WTC11 (cell line): Measurements from ENCODE around the gene KNDC1. TPM values are rescaled to one million over a fixed set of nuclear protein-coding genes. Genes with fewer than 3 reads are reported as not detected.
A peak's percentile ranks its signal among the peaks of the same experiment; 100 is the strongest.

Experiments
- EMX1 ChIP-seq: fragments of 250-450 bp; sonication (Bioruptor Pico); IDR thresholded peaks from 2 replicates; pipeline ENCODE4 v1.8.0; 2021; ENCODE audit warnings: mild to moderate bottlenecking
- FOXJ3 ChIP-seq: sonication (generic); formaldehyde crosslinking; IDR thresholded peaks from 2 replicates; pipeline ENCODE4 v1.9.0; 2021; ENCODE audit warnings: missing genetic modification reagents, mild to moderate bottlenecking, borderline replicate concordance
- IRF2 ChIP-seq: sonication (generic); formaldehyde crosslinking; IDR thresholded peaks from 2 replicates; pipeline ENCODE4 v1.8.0; 2022; ENCODE audit warnings: low read depth, missing genetic modification reagents, borderline replicate concordance
- PRRX2 ChIP-seq: fragments of 250-450 bp; sonication (Bioruptor Pico); IDR thresholded peaks from 2 replicates; pipeline ENCODE4 v1.8.0; 2021; ENCODE audit warnings: mild to moderate bottlenecking
- SMAD3 ChIP-seq: sonication (generic); formaldehyde crosslinking; IDR thresholded peaks from 2 replicates; pipeline ENCODE4 v1.8.0; 2022; ENCODE audit warnings: missing genetic modification reagents, mild to moderate bottlenecking, borderline replicate concordance
- SMAD4 ChIP-seq: sonication (generic); formaldehyde crosslinking; IDR thresholded peaks from 2 replicates; pipeline ENCODE4 v1.8.0; 2022; ENCODE audit warnings: mild to moderate bottlenecking, missing genetic modification reagents
- TCF7 ChIP-seq: sonication (generic); formaldehyde crosslinking; IDR thresholded peaks from 2 replicates; pipeline ENCODE4 v1.8.0; 2022; ENCODE audit warnings: mild to moderate bottlenecking, low read depth, missing genetic modification reagents, moderate library complexity
- ZNF219 ChIP-seq: sonication (generic); formaldehyde crosslinking; IDR thresholded peaks from 2 replicates; pipeline ENCODE4 v1.8.0; 2023; ENCODE audit warnings: missing genetic modification reagents, mild to moderate bottlenecking, borderline replicate concordance
- ZNF232 ChIP-seq: sonication (generic); formaldehyde crosslinking; IDR thresholded peaks from 2 replicates; pipeline ENCODE4 v1.8.0; 2022; ENCODE audit warnings: mild to moderate bottlenecking, missing genetic modification reagents
- ZNF263 ChIP-seq: sonication (generic); formaldehyde crosslinking; IDR thresholded peaks from 2 replicates; pipeline ENCODE4 v1.8.1; 2022; ENCODE audit warnings: low read depth, mild to moderate bottlenecking, moderate library complexity, missing genetic modification reagents
- ZNF416 ChIP-seq: fragments of 250-450 bp; sonication (Bioruptor Pico); IDR thresholded peaks from 2 replicates; pipeline ENCODE4 v1.9.0; 2021; ENCODE audit warnings: mild to moderate bottlenecking, inconsistent platforms
- total RNA-seq: library from RNA; stranded (reverse); gene quantifications from 3 replicates; pipeline ENCODE4 v1.2.3, GENCODE V29; 2021
- TF ChIP-seq, protein P1 (sequence below): sonication (generic); formaldehyde crosslinking; IDR thresholded peaks from 2 replicates; pipeline ENCODE4 v1.8.1; 2023; ENCODE audit warnings: mild to moderate bottlenecking, missing genetic modification reagents, borderline replicate concordance
- TF ChIP-seq, protein P2 (sequence below): sonication (generic); formaldehyde crosslinking; IDR thresholded peaks from 2 replicates; pipeline ENCODE4 v1.8.0; 2022; ENCODE audit warnings: mild to moderate bottlenecking, missing genetic modification reagents
- TF ChIP-seq, protein P3 (sequence below): fragments of 250-450 bp; sonication (Bioruptor Pico); IDR thresholded peaks from 2 replicates; pipeline ENCODE4 v1.9.0; 2021; ENCODE audit warnings: mild to moderate bottlenecking
- TF ChIP-seq, protein P4 (sequence below): sonication (generic); formaldehyde crosslinking; IDR thresholded peaks from 2 replicates; pipeline ENCODE4 v1.8.1; 2023; ENCODE audit warnings: mild to moderate bottlenecking, missing genetic modification reagents, moderate library complexity
- TF ChIP-seq, protein P5 (sequence below): sonication (generic); formaldehyde crosslinking; IDR thresholded peaks from 2 replicates; pipeline ENCODE4 v1.8.1; 2023; ENCODE audit warnings: mild to moderate bottlenecking, moderate library complexity, missing genetic modification reagents
- TF ChIP-seq, protein P6 (sequence below): sonication (generic); formaldehyde crosslinking; conservative IDR thresholded peaks from 2 replicates; pipeline ENCODE4 v1.8.1; 2023; ENCODE audit warnings: mild to moderate bottlenecking, low read depth, missing genetic modification reagents, moderate library complexity
- TF ChIP-seq, protein P7 (sequence below): sonication (generic); formaldehyde crosslinking; IDR thresholded peaks from 2 replicates; pipeline ENCODE4 v1.8.0; 2022; ENCODE audit warnings: missing genetic modification reagents

KNDC1 gene
- total RNA-seq, 1 experiment from 2014 or later = 26.6 TPM

DNA sequence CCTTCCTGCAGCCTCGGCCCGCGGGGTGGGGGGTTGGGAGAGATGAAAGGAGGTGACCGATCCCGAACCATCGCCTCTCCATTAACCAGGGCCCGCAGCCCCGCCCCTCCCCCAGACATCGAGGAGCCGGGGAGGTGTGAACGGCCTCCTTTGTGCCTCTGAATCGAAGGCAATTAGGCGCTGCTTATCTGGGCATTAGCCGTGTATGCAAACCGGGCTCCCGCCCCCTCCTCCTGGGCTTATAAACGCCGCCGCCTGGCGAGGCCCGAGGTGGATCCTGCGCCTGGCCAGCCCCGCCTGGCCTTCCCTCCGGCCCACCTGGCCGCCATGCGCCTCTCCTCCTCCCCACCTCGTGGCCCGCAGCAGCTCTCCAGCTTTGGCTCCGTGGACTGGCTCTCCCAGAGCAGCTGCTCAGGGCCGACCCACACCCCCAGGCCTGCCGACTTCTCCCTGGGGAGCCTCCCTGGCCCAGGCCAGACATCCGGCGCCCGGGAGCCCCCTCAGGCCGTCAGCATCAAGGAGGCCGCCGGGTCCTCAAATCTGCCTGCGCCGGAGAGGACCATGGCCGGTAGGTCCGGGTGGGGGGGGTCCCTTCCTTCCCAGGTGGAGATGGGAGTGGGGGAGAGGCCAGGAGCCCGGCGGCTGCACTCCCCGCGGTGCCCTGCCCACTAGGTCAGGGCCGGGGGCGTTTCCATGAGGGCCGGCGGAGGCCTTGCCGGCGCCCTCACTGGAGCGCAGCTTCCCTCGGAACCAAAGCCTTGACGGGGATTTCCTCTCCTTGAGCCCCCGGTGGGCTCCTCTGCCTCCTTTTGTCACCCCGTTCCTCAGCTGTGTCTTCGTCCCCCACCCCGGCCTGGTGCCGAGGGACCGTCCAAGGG lies 77.8 kb downstream of the KNDC1 start, which contains the start of gene VENTX (continued):
- TF ChIP-seq, protein P1, sequence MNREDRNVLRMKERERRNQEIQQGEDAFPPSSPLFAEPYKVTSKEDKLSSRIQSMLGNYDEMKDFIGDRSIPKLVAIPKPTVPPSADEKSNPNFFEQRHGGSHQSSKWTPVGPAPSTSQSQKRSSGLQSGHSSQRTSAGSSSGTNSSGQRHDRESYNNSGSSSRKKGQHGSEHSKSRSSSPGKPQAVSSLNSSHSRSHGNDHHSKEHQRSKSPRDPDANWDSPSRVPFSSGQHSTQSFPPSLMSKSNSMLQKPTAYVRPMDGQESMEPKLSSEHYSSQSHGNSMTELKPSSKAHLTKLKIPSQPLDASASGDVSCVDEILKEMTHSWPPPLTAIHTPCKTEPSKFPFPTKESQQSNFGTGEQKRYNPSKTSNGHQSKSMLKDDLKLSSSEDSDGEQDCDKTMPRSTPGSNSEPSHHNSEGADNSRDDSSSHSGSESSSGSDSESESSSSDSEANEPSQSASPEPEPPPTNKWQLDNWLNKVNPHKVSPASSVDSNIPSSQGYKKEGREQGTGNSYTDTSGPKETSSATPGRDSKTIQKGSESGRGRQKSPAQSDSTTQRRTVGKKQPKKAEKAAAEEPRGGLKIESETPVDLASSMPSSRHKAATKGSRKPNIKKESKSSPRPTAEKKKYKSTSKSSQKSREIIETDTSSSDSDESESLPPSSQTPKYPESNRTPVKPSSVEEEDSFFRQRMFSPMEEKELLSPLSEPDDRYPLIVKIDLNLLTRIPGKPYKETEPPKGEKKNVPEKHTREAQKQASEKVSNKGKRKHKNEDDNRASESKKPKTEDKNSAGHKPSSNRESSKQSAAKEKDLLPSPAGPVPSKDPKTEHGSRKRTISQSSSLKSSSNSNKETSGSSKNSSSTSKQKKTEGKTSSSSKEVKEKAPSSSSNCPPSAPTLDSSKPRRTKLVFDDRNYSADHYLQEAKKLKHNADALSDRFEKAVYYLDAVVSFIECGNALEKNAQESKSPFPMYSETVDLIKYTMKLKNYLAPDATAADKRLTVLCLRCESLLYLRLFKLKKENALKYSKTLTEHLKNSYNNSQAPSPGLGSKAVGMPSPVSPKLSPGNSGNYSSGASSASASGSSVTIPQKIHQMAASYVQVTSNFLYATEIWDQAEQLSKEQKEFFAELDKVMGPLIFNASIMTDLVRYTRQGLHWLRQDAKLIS (CRISPR knock-in tag) = peak; percentile 46; the same call in 1 of the 2 replicates
- TF ChIP-seq, protein P2, sequence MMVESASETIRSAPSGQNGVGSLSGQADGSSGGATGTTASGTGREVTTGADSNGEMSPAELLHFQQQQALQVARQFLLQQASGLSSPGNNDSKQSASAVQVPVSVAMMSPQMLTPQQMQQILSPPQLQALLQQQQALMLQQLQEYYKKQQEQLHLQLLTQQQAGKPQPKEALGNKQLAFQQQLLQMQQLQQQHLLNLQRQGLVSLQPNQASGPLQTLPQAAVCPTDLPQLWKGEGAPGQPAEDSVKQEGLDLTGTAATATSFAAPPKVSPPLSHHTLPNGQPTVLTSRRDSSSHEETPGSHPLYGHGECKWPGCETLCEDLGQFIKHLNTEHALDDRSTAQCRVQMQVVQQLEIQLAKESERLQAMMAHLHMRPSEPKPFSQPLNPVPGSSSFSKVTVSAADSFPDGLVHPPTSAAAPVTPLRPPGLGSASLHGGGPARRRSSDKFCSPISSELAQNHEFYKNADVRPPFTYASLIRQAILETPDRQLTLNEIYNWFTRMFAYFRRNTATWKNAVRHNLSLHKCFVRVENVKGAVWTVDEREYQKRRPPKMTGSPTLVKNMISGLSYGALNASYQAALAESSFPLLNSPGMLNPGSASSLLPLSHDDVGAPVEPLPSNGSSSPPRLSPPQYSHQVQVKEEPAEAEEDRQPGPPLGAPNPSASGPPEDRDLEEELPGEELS = peak; percentile 96
- TF ChIP-seq, protein P3, sequence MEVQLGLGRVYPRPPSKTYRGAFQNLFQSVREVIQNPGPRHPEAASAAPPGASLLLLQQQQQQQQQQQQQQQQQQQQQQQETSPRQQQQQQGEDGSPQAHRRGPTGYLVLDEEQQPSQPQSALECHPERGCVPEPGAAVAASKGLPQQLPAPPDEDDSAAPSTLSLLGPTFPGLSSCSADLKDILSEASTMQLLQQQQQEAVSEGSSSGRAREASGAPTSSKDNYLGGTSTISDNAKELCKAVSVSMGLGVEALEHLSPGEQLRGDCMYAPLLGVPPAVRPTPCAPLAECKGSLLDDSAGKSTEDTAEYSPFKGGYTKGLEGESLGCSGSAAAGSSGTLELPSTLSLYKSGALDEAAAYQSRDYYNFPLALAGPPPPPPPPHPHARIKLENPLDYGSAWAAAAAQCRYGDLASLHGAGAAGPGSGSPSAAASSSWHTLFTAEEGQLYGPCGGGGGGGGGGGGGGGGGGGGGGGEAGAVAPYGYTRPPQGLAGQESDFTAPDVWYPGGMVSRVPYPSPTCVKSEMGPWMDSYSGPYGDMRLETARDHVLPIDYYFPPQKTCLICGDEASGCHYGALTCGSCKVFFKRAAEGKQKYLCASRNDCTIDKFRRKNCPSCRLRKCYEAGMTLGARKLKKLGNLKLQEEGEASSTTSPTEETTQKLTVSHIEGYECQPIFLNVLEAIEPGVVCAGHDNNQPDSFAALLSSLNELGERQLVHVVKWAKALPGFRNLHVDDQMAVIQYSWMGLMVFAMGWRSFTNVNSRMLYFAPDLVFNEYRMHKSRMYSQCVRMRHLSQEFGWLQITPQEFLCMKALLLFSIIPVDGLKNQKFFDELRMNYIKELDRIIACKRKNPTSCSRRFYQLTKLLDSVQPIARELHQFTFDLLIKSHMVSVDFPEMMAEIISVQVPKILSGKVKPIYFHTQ (CRISPR knock-in tag) = no peak
- 0 out of 2 replicates have a peak, but pooled peaks have one; percentile 30 for TF ChIP-seq SMAD3 (CRISPR knock-in tag)
- peak; percentile 80 for TF ChIP-seq SMAD4 (CRISPR knock-in tag)
- peak; percentile 87; the same call in 1 of the 2 replicates for TF ChIP-seq ZNF219
- peak; percentile 72 for TF ChIP-seq ZNF232 (CRISPR knock-in tag)
- TF ChIP-seq ZNF263 (CRISPR knock-in tag) = peak; percentile 47
- TF ChIP-seq PRRX2 (CRISPR knock-in tag) = no peak
- TF ChIP-seq, protein P4, sequence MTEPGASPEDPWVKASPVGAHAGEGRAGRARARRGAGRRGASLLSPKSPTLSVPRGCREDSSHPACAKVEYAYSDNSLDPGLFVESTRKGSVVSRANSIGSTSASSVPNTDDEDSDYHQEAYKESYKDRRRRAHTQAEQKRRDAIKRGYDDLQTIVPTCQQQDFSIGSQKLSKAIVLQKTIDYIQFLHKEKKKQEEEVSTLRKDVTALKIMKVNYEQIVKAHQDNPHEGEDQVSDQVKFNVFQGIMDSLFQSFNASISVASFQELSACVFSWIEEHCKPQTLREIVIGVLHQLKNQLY (CRISPR knock-in tag) = no peak
- TF ChIP-seq, protein P5, sequence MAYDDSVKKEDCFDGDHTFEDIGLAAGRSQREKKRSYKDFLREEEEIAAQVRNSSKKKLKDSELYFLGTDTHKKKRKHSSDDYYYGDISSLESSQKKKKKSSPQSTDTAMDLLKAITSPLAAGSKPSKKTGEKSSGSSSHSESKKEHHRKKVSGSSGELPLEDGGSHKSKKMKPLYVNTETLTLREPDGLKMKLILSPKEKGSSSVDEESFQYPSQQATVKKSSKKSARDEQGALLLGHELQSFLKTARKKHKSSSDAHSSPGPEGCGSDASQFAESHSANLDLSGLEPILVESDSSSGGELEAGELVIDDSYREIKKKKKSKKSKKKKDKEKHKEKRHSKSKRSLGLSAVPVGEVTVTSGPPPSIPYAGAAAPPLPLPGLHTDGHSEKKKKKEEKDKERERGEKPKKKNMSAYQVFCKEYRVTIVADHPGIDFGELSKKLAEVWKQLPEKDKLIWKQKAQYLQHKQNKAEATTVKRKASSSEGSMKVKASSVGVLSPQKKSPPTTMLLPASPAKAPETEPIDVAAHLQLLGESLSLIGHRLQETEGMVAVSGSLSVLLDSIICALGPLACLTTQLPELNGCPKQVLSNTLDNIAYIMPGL = peak; percentile 37; the same call in 1 of the 2 replicates
- TF ChIP-seq ZNF416 (CRISPR knock-in tag) = no peak
- TF ChIP-seq FOXJ3 (CRISPR knock-in tag) = no peak
- TF ChIP-seq TCF7 (CRISPR knock-in tag) = 0 out of 2 replicates have a peak, but pooled peaks have one; percentile 50
- TF ChIP-seq, protein P6, sequence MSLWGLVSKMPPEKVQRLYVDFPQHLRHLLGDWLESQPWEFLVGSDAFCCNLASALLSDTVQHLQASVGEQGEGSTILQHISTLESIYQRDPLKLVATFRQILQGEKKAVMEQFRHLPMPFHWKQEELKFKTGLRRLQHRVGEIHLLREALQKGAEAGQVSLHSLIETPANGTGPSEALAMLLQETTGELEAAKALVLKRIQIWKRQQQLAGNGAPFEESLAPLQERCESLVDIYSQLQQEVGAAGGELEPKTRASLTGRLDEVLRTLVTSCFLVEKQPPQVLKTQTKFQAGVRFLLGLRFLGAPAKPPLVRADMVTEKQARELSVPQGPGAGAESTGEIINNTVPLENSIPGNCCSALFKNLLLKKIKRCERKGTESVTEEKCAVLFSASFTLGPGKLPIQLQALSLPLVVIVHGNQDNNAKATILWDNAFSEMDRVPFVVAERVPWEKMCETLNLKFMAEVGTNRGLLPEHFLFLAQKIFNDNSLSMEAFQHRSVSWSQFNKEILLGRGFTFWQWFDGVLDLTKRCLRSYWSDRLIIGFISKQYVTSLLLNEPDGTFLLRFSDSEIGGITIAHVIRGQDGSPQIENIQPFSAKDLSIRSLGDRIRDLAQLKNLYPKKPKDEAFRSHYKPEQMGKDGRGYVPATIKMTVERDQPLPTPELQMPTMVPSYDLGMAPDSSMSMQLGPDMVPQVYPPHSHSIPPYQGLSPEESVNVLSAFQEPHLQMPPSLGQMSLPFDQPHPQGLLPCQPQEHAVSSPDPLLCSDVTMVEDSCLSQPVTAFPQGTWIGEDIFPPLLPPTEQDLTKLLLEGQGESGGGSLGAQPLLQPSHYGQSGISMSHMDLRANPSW (CRISPR knock-in tag) = no peak
- no peak for TF ChIP-seq IRF2 (CRISPR knock-in tag)
- no peak for TF ChIP-seq EMX1 (CRISPR knock-in tag)
- TF ChIP-seq, protein P7, sequence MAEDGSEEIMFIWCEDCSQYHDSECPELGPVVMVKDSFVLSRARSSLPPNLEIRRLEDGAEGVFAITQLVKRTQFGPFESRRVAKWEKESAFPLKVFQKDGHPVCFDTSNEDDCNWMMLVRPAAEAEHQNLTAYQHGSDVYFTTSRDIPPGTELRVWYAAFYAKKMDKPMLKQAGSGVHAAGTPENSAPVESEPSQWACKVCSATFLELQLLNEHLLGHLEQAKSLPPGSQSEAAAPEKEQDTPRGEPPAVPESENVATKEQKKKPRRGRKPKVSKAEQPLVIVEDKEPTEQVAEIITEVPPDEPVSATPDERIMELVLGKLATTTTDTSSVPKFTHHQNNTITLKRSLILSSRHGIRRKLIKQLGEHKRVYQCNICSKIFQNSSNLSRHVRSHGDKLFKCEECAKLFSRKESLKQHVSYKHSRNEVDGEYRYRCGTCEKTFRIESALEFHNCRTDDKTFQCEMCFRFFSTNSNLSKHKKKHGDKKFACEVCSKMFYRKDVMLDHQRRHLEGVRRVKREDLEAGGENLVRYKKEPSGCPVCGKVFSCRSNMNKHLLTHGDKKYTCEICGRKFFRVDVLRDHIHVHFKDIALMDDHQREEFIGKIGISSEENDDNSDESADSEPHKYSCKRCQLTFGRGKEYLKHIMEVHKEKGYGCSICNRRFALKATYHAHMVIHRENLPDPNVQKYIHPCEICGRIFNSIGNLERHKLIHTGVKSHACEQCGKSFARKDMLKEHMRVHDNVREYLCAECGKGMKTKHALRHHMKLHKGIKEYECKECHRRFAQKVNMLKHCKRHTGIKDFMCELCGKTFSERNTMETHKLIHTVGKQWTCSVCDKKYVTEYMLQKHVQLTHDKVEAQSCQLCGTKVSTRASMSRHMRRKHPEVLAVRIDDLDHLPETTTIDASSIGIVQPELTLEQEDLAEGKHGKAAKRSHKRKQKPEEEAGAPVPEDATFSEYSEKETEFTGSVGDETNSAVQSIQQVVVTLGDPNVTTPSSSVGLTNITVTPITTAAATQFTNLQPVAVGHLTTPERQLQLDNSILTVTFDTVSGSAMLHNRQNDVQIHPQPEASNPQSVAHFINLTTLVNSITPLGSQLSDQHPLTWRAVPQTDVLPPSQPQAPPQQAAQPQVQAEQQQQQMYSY = peak; percentile 51
